ENCODE results near the gene GRN. TPM values are rescaled to one million over a fixed set of nuclear protein-coding genes. Genes with fewer than 3 reads are reported as not detected.

GRN gene
- total RNA-seq, 1 experiment from 2014 or later = 127 TPM

DNA sequence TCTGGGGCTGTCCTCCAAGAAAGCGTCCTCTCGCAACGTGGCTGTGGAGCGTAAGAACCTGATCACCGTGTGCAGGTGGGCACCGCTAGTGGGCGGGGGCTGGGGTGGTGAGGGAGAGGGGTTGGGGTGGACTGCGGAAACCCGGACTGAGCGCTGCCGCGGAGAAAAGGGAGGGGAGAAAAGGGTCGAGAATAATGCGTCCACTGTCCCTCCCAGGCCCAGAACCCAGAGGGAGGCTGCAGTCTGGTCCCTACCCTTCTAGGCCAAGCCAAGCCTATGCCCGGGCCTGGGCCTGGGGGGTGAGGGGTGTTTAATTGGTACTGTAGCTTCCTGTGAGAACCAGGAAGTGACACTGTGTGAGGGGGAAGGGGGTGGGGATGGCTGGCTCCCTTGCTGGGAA, 36.2 kb upstream of the GRN start:
- no peak overlapping the region for H2BK20ac ChIP-seq (ENCODE audit: low read depth, low read length, poor library complexity, severe bottlenecking)
- H2AFZ ChIP-seq (ENCODE audit: low read length) = no peak overlapping the region
- no peak overlapping the region for H3K4ac ChIP-seq (ENCODE audit: low read depth, low read length)
- no peak overlapping the region for H3K14ac ChIP-seq (ENCODE audit: insufficient read depth, low read length)
- H2BK5ac ChIP-seq (ENCODE audit: insufficient read length, low read length) = no peak overlapping the region
- Mint-ChIP-seq H3K4me3 (peak overlapping the region; percentile 50 to 81), H3K4me1 (peaks cover 34 to 49% of the 10 kb centered on the region in 2 experiments), H3K27me3 (ENCODE audit: low read depth) (peaks cover 28% of the 10 kb centered on the region), H3K36me3 (ENCODE audit: insufficient read depth in 1 of 3, low read depth in 3 of 3) (peaks cover 0 to 5% (median 4%) of the 10 kb centered on the region in 3 experiments; a peak in 3 of 7 replicates), H3K9me3 (no peaks in the 10 kb centered on the region), H3K27ac (no peak overlapping the region)
- no peaks in the 10 kb centered on the region for H4K20me1 ChIP-seq (ENCODE audit: control insufficient read depth, insufficient read depth, insufficient read length)
- H3K79me1 ChIP-seq (ENCODE audit: insufficient read depth, low read depth, low read length, poor library complexity, severe bottlenecking) = no peaks in the 10 kb centered on the region
- no peak overlapping the region for H2AK5ac ChIP-seq (ENCODE audit: insufficient read length, low read length)
- peaks cover 9% of the 10 kb centered on the region for H3K23me2 ChIP-seq (ENCODE audit: insufficient read length, low read depth, low read length, poor library complexity, severe bottlenecking)
- H3K23ac ChIP-seq (ENCODE audit: insufficient read length, low read depth, low read length) = no peak overlapping the region
- no peak overlapping the region for H2BK120ac ChIP-seq (ENCODE audit: low read depth, low read length, poor library complexity, severe bottlenecking)
- H3K9me3 ChIP-seq (ENCODE audit: control insufficient read depth, low read depth, low read length) = no peaks in the 10 kb centered on the region
- no peak overlapping the region for H4K8ac ChIP-seq (replicated peaks; ENCODE audit: insufficient read length, low read depth, low read length)
- H4K91ac ChIP-seq (ENCODE audit: insufficient read length, low read depth, low read length) = no peak overlapping the region
- H3K18ac ChIP-seq (ENCODE audit: insufficient read length, low read depth, low read length) = no peak overlapping the region
- H2BK12ac ChIP-seq (ENCODE audit: insufficient read length, low read depth, low read length) = no peak overlapping the region
- H3K4me2 ChIP-seq (ENCODE audit: insufficient read depth, insufficient read length, low read length) = peak overlapping the region; percentile 65
- no CpG with 5 or more reads among the region's 15 CpGs for WGBS (ENCODE audit: extremely low coverage, insufficient read length, low lambda C conversion rate)
- no peak overlapping the region for H3K56ac ChIP-seq (ENCODE audit: insufficient read length, low read depth, low read length)
- no peak overlapping the region for H3T11ph ChIP-seq (ENCODE audit: low read length)
- H3K79me2 ChIP-seq (ENCODE audit: insufficient read depth, low read length) = no peaks in the 10 kb centered on the region
- H3K27ac ChIP-seq (ENCODE audit: insufficient read length, low read depth, low read length) = no peak overlapping the region
- H4K5ac ChIP-seq (ENCODE audit: insufficient read length, low read depth, low read length) = no peak overlapping the region
- TF ChIP-seq, protein P1, sequence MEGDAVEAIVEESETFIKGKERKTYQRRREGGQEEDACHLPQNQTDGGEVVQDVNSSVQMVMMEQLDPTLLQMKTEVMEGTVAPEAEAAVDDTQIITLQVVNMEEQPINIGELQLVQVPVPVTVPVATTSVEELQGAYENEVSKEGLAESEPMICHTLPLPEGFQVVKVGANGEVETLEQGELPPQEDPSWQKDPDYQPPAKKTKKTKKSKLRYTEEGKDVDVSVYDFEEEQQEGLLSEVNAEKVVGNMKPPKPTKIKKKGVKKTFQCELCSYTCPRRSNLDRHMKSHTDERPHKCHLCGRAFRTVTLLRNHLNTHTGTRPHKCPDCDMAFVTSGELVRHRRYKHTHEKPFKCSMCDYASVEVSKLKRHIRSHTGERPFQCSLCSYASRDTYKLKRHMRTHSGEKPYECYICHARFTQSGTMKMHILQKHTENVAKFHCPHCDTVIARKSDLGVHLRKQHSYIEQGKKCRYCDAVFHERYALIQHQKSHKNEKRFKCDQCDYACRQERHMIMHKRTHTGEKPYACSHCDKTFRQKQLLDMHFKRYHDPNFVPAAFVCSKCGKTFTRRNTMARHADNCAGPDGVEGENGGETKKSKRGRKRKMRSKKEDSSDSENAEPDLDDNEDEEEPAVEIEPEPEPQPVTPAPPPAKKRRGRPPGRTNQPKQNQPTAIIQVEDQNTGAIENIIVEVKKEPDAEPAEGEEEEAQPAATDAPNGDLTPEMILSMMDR (conservative IDR thresholded peaks at IDR 0.05) = no peak
- no peak overlapping the region for H2BK15ac ChIP-seq (ENCODE audit: low read depth, low read length)
- H3K27me3 ChIP-seq (ENCODE audit: insufficient read depth, low read length) = peaks cover under 1% of the 10 kb centered on the region; the same call in 1 of the 2 replicates
- no peak overlapping the region for H3K9ac ChIP-seq (ENCODE audit: extremely low read depth, insufficient read length, low read length)
- peak; percentile 46 for DNase-seq
- peaks cover 7% of the 10 kb centered on the region; the same call in 1 of the 2 replicates for H3K4me1 ChIP-seq (ENCODE audit: insufficient read depth, low read length)

All from H9 (cell line).